CD4-positive, alpha-beta T cell (primary cell): Measurements from ENCODE around the gene MBNL2. TPM values are rescaled to one million over a fixed set of nuclear protein-coding genes. Genes with fewer than 3 reads are reported as not detected.
A peak's percentile ranks its signal among the peaks of the same experiment; 100 is the strongest.

Experiments
- ATAC-seq: fragments of 200-7000 bp; cut with Tn5 transposase; one replicate; pipeline ENCODE4 v1.10.0; 2022; ENCODE audit warnings: mild to moderate bottlenecking; ENCODE audit not compliant: poor library complexity
- CTCF ChIA-PET: fragments of 350-600 bp; sonication (Branson Sonifier 250); formaldehyde crosslinking; loops from one replicate; lab custom pipeline; 2021; ENCODE audit warnings: antibody characterized with exemption, inconsistent platforms; lab: Charles Lee
- POLR2A ChIA-PET: fragments of 350-600 bp; sonication (Branson Sonifier 250); formaldehyde crosslinking; loops from one replicate; lab custom pipeline; 2021; ENCODE audit warnings: antibody characterized with exemption, inconsistent platforms; lab: Charles Lee
- DNase-seq, 14 experiments: peaks; one replicate each; pipeline ENCODE4 v3.0.0-alpha.2; 2013 to 2020; ENCODE audit warnings: mixed read lengths in 2 of 14
- H3K27ac ChIP-seq, 2 donors: one replicate each; pipeline versions ENCODE4 v1.5.1 to v1.7.0; 2013; ENCODE audit warnings: low read length in 2 of 2, low read depth in 1 of 2, mild to moderate bottlenecking in 1 of 2
- H3K27me3 ChIP-seq, 2 experiments: 1 replicate in 1 of 2; 2 replicates in 1 of 2; pipeline versions ENCODE4 v1.6.1 to v1.7.0; 2013; ENCODE audit warnings: low read length in 2 of 2, control low read depth in 1 of 2, mild to moderate bottlenecking in 1 of 2, moderate library complexity in 1 of 2; ENCODE audit not compliant: insufficient read depth in 2 of 2, control insufficient read depth in 1 of 2
- H3K36me3 ChIP-seq: one replicate; pipeline ENCODE4 v1.6.1; 2013; ENCODE audit warnings: low read length, control low read depth; ENCODE audit not compliant: insufficient read depth
- H3K4me1 ChIP-seq: one replicate; pipeline ENCODE4 v1.6.1; 2013; ENCODE audit warnings: low read length, control low read depth; ENCODE audit not compliant: insufficient read depth
- H3K4me3 ChIP-seq: one replicate; pipeline ENCODE4 v1.5.1; 2013; ENCODE audit warnings: mild to moderate bottlenecking, low read length, moderate library complexity
- H3K9me3 ChIP-seq, 2 experiments: 1 replicate in 1 of 2; 2 replicates in 1 of 2; pipeline versions ENCODE4 v1.6.1 to v1.7.0; 2013; ENCODE audit warnings: low read length in 2 of 2, mild to moderate bottlenecking in 2 of 2, control low read depth in 1 of 2, moderate library complexity in 1 of 2; ENCODE audit not compliant: control insufficient read depth in 1 of 2, insufficient read depth in 1 of 2
- H3K27ac Mint-ChIP-seq: one replicate; pipeline ENCODE4 v1.8.0; 2020; ENCODE audit warnings: mixed read lengths
- H3K27me3 Mint-ChIP-seq: one replicate; pipeline ENCODE4 v1.8.0; 2021; ENCODE audit warnings: mixed read lengths
- H3K36me3 Mint-ChIP-seq: one replicate; pipeline ENCODE4 v1.8.0; 2021; ENCODE audit warnings: low read depth, mixed read lengths
- H3K4me1 Mint-ChIP-seq: one replicate; pipeline ENCODE4 v1.8.0; 2021; ENCODE audit warnings: low read depth, mixed read lengths
- H3K4me3 Mint-ChIP-seq: one replicate; pipeline ENCODE4 v1.8.0; 2020; ENCODE audit warnings: mild to moderate bottlenecking, mixed read lengths
- H3K9me3 Mint-ChIP-seq: one replicate; pipeline ENCODE4 v1.8.0; 2020; ENCODE audit warnings: mixed read lengths
- intact Hi-C, 2 experiments: fragments of 100-400 bp; cut with DNase I in 1 of 2; cut with micrococcal nuclease in 1 of 2; formaldehyde crosslinking; loops; one replicate each; pipeline versions ENCODE4 v1.15.1 to v1.9.0; 2023 to 2025; cut with DNase I, micrococcal nuclease
- total RNA-seq, 174 experiments: library from RNA in 2 of 174; stranded (reverse) in 2 of 174; gene quantifications; one replicate each; pipeline ENCODE4 v1.2.3 and lab custom pipeline; 2021 to 2026
- TF ChIP-seq, protein P1 (sequence below): fragments of 200-600 bp; IDR thresholded peaks from one replicate; pipeline ENCODE4 v1.8.0; 2022; ENCODE audit warnings: antibody characterized with exemption, mild to moderate bottlenecking

The MBNL2 gene
- total RNA-seq, 2 experiments from 2014 or later = 35.9 to 36.0 TPM

DNA sequence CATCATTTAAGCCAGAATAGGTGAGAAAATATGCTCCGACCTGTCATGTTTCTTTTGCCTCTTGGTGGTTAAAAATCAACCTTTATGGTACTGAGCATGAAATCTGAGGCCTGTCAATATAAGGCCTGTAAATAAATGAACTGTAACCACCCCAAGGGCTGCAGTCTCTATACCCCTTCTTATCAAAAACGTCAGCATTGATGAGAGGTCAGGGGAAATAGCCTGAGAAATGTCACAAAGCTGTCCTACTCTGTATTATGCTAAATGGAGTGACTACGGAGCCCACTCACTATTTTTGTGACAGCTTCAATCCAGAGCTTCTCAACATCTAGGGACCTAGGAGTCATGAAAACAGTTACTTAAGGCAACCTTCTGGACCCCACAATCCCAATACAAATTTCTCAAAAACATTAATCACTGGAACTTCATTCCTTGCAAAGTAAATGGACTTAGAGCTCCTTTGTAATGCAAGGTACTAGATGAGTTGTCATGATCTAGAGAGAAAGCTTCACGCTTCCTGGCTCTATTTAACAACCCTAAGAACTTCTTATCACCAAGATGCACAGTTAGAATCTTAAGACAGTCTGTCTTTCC lies 209.1 kb downstream of the MBNL2 start:
- Histone ChIP-seq H3K27me3 (no peaks in the 10 kb centered on the region), H3K4me3 (no peak overlapping the region), H3K36me3 (no peaks in the 10 kb centered on the region), H3K27ac (no peak overlapping the region), H3K4me1 (peaks cover 13% of the 10 kb centered on the region), H3K9me3 (no peaks in the 10 kb centered on the region)
- Mint-ChIP-seq H3K9me3 (no peaks in the 10 kb centered on the region), H3K27me3 (no peaks in the 10 kb centered on the region), H3K4me1 (peaks cover 21% of the 10 kb centered on the region), H3K27ac (no peak overlapping the region), H3K36me3 (peaks cover 18% of the 10 kb centered on the region), H3K4me3 (peak overlapping the region; percentile 99)
- CTCF ChIA-PET = no interaction called here
- DNase-seq = no peak
- TF ChIP-seq, protein P1, sequence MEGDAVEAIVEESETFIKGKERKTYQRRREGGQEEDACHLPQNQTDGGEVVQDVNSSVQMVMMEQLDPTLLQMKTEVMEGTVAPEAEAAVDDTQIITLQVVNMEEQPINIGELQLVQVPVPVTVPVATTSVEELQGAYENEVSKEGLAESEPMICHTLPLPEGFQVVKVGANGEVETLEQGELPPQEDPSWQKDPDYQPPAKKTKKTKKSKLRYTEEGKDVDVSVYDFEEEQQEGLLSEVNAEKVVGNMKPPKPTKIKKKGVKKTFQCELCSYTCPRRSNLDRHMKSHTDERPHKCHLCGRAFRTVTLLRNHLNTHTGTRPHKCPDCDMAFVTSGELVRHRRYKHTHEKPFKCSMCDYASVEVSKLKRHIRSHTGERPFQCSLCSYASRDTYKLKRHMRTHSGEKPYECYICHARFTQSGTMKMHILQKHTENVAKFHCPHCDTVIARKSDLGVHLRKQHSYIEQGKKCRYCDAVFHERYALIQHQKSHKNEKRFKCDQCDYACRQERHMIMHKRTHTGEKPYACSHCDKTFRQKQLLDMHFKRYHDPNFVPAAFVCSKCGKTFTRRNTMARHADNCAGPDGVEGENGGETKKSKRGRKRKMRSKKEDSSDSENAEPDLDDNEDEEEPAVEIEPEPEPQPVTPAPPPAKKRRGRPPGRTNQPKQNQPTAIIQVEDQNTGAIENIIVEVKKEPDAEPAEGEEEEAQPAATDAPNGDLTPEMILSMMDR = no peak
- POLR2A ChIA-PET = interaction anchor here (1.2 to 4.3 kb wide), 2 partner anchors 207 to 322 kb away, joined by 3 to 91 read pairs; partner anchors contain the start of gene MBNL2
- intact Hi-C loops = loop anchor here (5.0 to 10.0 kb wide), 3 partner anchors 206 to 1754 kb away; partner anchors contain the start of genes DNAJC3 (in 2 of the 2) and MBNL2 (in 2 of the 2)
- no peak for ATAC-seq

DNA sequence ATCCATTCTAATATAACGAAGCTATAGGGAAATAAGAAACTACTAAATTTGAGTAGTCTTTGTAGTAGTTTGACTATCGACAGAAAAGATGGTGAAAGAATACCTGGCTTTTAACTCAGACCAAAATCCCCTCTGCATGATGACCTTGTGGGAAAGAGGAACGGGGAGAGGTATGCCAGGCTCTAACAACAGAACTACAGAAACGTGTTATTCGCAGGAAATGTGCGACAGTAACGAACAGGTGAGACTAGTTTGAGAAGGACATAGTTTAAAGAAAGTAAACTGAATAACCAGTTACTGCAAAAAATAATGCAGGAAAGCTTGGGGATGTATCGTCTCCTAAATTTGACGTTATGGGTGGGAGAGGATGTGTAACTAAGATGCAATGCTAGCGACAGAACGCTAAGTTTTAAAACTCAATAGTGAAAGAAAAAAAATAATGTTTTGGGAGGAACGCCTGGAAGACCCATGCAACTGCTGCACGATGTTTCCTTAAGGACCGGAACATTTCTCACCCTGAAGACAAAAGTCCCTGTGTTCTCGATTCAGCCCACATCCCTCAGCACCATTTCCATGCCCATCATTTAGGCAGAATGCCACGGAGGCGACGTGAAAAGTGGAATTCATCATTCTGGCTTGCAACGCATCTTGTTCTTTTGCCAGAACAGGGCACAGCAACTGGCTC lies 210.2 kb downstream of the MBNL2 start:
- TF ChIP-seq, protein P1 = no peak
- H3K4me1 Mint-ChIP-seq = peaks cover 27% of the 10 kb centered on the region
- peaks cover 18% of the 10 kb centered on the region for H3K36me3 Mint-ChIP-seq
- Histone ChIP-seq H3K9me3 (no peaks in the 10 kb centered on the region), H3K36me3 (no peaks in the 10 kb centered on the region), H3K4me1 (peaks cover 13% of the 10 kb centered on the region), H3K27me3 (no peaks in the 10 kb centered on the region), H3K4me3 (peak overlapping the region; percentile 97), H3K27ac (peak overlapping the region; percentile 99 to 100)
- ChIA-PET CTCF (interaction anchor here (1.0 to 1.3 kb wide), 2 partner anchors 73 to 323 kb away, joined by 3 to 7 read pairs; no protein-coding TSS in a partner anchor), POLR2A (interaction anchor here (0.6 to 4.3 kb wide), 21 partner anchors 10 to 1756 kb away, joined by 3 to 91 read pairs (median 9); partner anchors contain the start of genes DNAJC3 and MBNL2)
- ATAC-seq (no peak), DNase-seq (peak in 1 of 14 experiments; percentile 22)
- intact Hi-C loops = loop anchor here (5.0 to 10.0 kb wide), 3 partner anchors 208 to 1755 kb away; partner anchors contain the start of genes DNAJC3 (in 2 of the 2) and MBNL2 (in 2 of the 2)
- H3K9me3 Mint-ChIP-seq = no peaks in the 10 kb centered on the region
- H3K4me3 Mint-ChIP-seq = peak overlapping the region; percentile 99
- no peaks in the 10 kb centered on the region for H3K27me3 Mint-ChIP-seq
- peak overlapping the region; percentile 99 for H3K27ac Mint-ChIP-seq

DNA sequence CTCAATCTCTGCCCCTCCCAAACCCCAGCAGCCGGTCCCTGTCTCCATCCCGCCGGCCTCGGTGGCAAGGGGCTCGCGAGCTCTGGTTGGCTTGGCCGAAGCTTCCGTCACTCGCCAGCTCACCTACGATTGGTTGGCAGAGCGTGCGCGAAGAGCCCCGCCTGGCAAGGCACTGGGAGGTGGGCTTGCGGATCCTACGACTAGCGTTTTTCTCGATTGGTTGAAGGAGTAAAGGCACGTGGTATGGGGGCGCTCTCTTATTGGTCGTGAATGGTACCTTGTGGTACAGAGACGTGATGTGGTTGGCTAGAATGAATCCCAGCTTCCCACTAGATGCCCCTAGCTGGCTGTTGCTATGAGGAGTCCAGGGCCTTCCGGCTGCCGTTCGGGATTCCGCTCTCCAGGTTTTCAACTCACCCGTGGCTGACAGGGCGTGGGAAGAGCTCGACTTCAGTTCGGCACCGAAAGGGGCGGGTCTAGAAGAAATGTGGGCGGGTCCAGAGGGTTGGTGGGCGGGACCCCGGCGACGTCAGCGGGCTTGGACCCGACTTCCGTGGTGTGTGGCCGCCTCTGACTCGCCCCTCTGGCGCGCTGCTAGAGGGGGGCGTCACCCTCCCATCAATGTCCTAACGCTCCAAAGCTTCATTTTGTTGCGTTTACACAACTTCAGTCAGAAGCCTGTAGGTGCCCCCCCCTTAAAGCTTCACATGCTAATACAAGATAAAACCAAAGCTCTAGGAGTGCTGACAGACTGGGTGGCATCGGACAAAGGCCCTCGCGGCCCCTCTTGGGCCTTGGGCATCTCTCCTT lies 211.0 kb downstream of the MBNL2 start:
- Mint-ChIP-seq H3K9me3 (no peaks in the 10 kb centered on the region), H3K4me3 (peak overlapping the region; percentile 99), H3K27me3 (no peaks in the 10 kb centered on the region), H3K36me3 (peaks cover 18% of the 10 kb centered on the region), H3K4me1 (peaks cover 27% of the 10 kb centered on the region), H3K27ac (peak overlapping the region; percentile 99)
- Histone ChIP-seq H3K4me3 (peak overlapping the region; percentile 97), H3K9me3 (no peaks in the 10 kb centered on the region), H3K36me3 (no peaks in the 10 kb centered on the region), H3K4me1 (peaks cover 13% of the 10 kb centered on the region), H3K27me3 (no peaks in the 10 kb centered on the region), H3K27ac (peak overlapping the region; percentile 99 to 100)
- ATAC-seq = peak; percentile 78
- intact Hi-C loops = loop anchor here (1.0 to 10.0 kb wide), 4 partner anchors 208 to 1756 kb away; partner anchors contain the start of genes DNAJC3 (in 2 of the 2) and MBNL2 (in 2 of the 2)
- CTCF ChIA-PET = interaction anchor here (1.0 to 1.3 kb wide), 2 partner anchors 73 to 323 kb away, joined by 3 to 7 read pairs; no protein-coding TSS in a partner anchor
- POLR2A ChIA-PET = interaction anchor here (0.6 to 4.3 kb wide), 27 partner anchors 9 to 1757 kb away, joined by 3 to 91 read pairs (median 7); partner anchors contain the start of genes DNAJC3 and MBNL2
- TF ChIP-seq, protein P1 = no peak
- peak; percentile 93 to 100 (median 98) for DNase-seq
